GM20000 (cell line): Measurements from ENCODE around the gene ST6GALNAC4.

Experiments used
- DNase-seq: peaks from one replicate; pipeline ENCODE4 v3.0.0; 2012; ENCODE audit warnings: low spot score
- CTCF ChIP-seq: IDR thresholded peaks from 2 replicates; pipeline ENCODE4 v1.5.1; 2012; ENCODE audit warnings: mild to moderate bottlenecking, control low read depth; ENCODE audit errors: extremely low read depth, missing control alignments

The ST6GALNAC4 gene

GRCh38 chr9:127928676-127929624, 12.1 kb upstream of the ST6GALNAC4 start:
- DNase-seq, result no peak
- no peak for TF ChIP-seq CTCF

- DNase-seq, result no peak
- no peak for TF ChIP-seq CTCF
These were observed 11.3 kb upstream of the ST6GALNAC4 start for GRCh38 chr9:127927988-127928675.

DNA sequence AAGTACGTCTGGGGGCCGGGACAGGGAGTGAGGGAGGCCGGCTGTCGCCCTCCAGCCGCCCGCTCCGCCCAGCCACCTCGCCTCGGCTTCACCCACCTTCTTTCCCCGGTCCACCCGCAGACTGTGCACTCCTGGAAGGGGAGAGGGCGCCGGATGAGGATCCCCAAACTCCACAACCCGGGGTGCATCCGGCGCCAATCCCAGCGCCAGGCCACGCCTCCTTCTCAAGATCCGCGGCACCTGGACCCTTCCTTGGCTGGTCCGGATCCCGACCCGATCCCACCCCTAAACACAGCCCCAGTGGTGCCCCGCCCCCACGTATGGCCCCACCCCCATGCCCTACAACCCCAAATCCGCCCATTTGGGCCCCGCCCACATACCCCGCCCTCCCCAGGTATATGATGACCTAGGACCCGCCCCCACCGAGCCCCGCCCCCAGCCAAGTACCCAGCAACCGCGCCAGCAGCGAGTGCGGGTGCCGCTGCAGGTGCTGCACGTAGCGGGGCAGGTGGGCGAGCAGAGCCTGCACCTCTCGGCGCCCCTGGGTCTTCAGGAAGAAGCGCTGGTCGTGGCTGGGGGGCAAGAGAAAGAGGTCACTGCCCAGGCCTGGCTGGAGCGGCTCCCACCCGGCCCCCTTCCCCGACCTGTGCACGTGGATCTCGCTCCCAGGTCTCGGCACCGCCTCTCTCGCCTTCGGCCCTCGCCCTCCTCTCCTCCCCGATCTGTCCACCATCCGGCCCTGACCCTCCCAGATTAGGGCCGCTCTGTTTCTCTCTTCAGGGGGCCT, 10.6 kb upstream of the ST6GALNAC4 start:
- DNase-seq, result no peak
- TF ChIP-seq CTCF, result no peak

DNA sequence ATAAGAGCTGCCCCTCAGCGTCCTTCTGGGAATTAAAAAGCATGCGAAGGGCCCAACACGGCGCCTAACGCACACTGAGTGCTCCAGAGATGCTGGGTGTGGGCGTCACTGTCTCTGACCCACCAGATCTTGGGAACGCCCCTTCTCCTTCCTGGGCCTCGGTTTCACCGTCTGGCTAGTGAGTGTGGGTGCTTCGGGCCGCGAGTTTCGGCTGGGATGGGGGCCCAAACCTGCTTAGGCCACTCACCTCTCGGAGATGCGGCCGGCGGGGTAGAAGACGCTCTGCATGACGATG, 10.0 kb upstream of the ST6GALNAC4 start:
- no peak for TF ChIP-seq CTCF
- DNase-seq, result no peak

DNA sequence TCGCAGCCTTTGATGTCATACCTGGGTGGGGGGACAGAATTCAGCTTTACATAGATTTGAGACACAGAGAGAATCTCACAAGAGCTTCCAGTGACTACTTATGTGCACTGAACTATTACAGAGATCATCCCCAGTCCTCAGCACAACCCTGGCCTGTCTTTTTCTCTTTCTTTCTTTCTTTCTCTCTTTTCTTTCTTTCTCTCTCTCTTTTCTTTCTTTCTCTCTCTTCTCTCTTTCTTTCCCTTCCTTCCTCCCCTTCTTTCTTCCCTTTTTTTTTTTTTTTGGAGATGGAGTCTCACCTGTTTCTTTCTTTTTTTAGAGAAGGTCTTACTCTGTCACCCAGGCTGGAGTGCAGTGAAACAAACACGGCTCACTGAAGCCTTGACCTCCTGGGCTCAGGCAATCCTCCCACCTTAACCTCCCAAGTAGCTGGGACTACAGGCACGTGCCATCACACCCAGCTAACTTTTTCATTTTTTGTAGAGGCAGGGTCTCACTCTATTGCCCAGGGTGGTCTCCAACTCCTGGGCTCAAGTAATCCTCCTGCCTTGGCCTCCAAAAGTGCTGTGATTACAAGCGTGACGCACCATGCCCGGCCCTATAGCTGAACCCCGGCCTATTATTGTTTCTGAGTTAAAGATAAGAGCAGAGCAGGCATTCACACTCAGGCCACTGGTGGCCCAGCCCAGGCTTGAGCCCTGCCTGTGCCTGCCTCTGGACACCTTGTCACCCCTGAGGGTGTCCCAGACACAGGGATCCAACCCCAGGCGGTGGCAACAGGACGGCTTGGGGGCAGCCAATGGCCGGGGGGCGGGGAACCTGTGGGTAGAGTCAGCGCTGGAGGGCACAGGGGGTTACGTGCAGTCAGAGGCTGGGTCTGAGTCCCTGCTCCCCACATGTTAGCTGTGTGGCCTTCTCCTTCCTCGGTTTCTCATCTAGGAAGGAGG, 9.4 kb upstream of the ST6GALNAC4 start:
- no peak for DNase-seq
- TF ChIP-seq CTCF, result no peak

GRCh38 chr9:127924736-127925444, 8.0 kb upstream of the ST6GALNAC4 start:
- no peak for DNase-seq
- no peak for TF ChIP-seq CTCF
